ENCODE results near the gene FNDC5. TPM values are rescaled to one million over a fixed set of nuclear protein-coding genes. Genes with fewer than 3 reads are reported as not detected.

Gene FNDC5
- total and polyA plus RNA-seq, 5 donors: 94.5 to 151 (median 106) TPM

GRCh38 chr1:32883338-32884031 lies 12.8 kb upstream of the FNDC5 start:
- WGBS: 85% methylated on average over 7 of the region's 7 CpGs
- H3K9me3 ChIP-seq (ENCODE audit: control insufficient read depth, low read length): no peaks in the 10 kb centered on the region
- intact Hi-C loops (cut with DNase I): no loop called here
- no peak overlapping the region for H3K4me3 ChIP-seq (ENCODE audit: low read length)
- H3K4me1 ChIP-seq (ENCODE audit: control insufficient read depth, insufficient read depth, low read length): peaks cover 3% of the 10 kb centered on the region
- ATAC-seq (no peak), DNase-seq (no peak)
- no peak overlapping the region for H3K27ac ChIP-seq (ENCODE audit: low read length)
- H3K27me3 ChIP-seq (ENCODE audit: control insufficient read depth, insufficient read depth): no peaks in the 10 kb centered on the region

GRCh38 chr1:32881871-32882850 lies 11.4 kb upstream of the FNDC5 start:
- Histone ChIP-seq H3K27ac (ENCODE audit: low read length) (no peak overlapping the region), H3K4me3 (ENCODE audit: low read length) (no peak overlapping the region)

GRCh38 chr1:32881291-32881690 lies 10.6 kb upstream of the FNDC5 start:
- peaks cover 5% of the 10 kb centered on the region for H3K4me1 ChIP-seq (ENCODE audit: control insufficient read depth, insufficient read depth, low read length)
- no peaks in the 10 kb centered on the region for H3K27me3 ChIP-seq (ENCODE audit: control insufficient read depth, insufficient read depth)
- ATAC-seq (no peak), DNase-seq (no peak)
- no peaks in the 10 kb centered on the region for H3K9me3 ChIP-seq (ENCODE audit: control insufficient read depth, low read length)
- intact Hi-C loops (cut with DNase I): no loop called here
- 67% methylated on average over 5 of the region's 5 CpGs for WGBS
- no peak overlapping the region for H3K27ac ChIP-seq (ENCODE audit: low read length)
- H3K4me3 ChIP-seq (ENCODE audit: low read length): no peak overlapping the region

More at GRCh38 chr1:32881871-32882850, 11.4 kb upstream of the FNDC5 start:
- intact Hi-C loops (cut with DNase I): no loop called here
- no peaks in the 10 kb centered on the region for H3K9me3 ChIP-seq (ENCODE audit: control insufficient read depth, low read length)
- peaks cover 5% of the 10 kb centered on the region for H3K4me1 ChIP-seq (ENCODE audit: control insufficient read depth, insufficient read depth, low read length)
- DNase-seq: peak; percentile 52 to 79 (median 76)
- WGBS: 15% methylated on average over 22 of the region's 22 CpGs
- no peaks in the 10 kb centered on the region for H3K27me3 ChIP-seq (ENCODE audit: control insufficient read depth, insufficient read depth)
- ATAC-seq: peak; percentile 62 to 67

- H3K27ac ChIP-seq (ENCODE audit: low read length): no peak overlapping the region
- WGBS: 69% methylated on average over 5 of the region's 5 CpGs
- intact Hi-C loops (cut with DNase I): loop anchor here in 3 of 4 donors (10.0 kb wide), 4 partner anchors 164 to 484 kb away; partner anchors contain the start of genes AZIN2 (in 2 of the 3), BSDC1 (in 1 of the 3) and SYNC (in 1 of the 3)
- no peak overlapping the region for H3K4me3 ChIP-seq (ENCODE audit: low read length)
- peaks cover 5% of the 10 kb centered on the region for H3K4me1 ChIP-seq (ENCODE audit: control insufficient read depth, insufficient read depth, low read length)
- H3K27me3 ChIP-seq (ENCODE audit: control insufficient read depth, insufficient read depth): no peaks in the 10 kb centered on the region
- H3K9me3 ChIP-seq (ENCODE audit: control insufficient read depth, low read length): no peaks in the 10 kb centered on the region
- DNase-seq: no peak
- ATAC-seq: no peak
Observed at GRCh38 chr1:32878637-32879041, 7.9 kb upstream of the FNDC5 start.

GRCh38 chr1:32878183-32878582 lies 7.5 kb upstream of the FNDC5 start:
- H3K4me3 ChIP-seq (ENCODE audit: low read length): no peak overlapping the region
- H3K4me1 ChIP-seq (ENCODE audit: control insufficient read depth, insufficient read depth, low read length): peaks cover 5% of the 10 kb centered on the region
- intact Hi-C loops (cut with DNase I): loop anchor here in 3 of 4 donors (10.0 kb wide), 4 partner anchors 163 to 483 kb away; partner anchors contain the start of genes AZIN2 (in 2 of the 3), BSDC1 (in 1 of the 3) and SYNC (in 1 of the 3)
- no peaks in the 10 kb centered on the region for H3K9me3 ChIP-seq (ENCODE audit: control insufficient read depth, low read length)
- no peak for DNase-seq
- ATAC-seq: no peak
- H3K27ac ChIP-seq (ENCODE audit: low read length): no peak overlapping the region
- WGBS: 61% methylated on average over 6 of the region's 6 CpGs
- no peaks in the 10 kb centered on the region for H3K27me3 ChIP-seq (ENCODE audit: control insufficient read depth, insufficient read depth)

GRCh38 chr1:32877211-32878110 lies 6.7 kb upstream of the FNDC5 start:
- DNase-seq (peak; percentile 66 to 85 (median 85)), ATAC-seq (peak; percentile 60)
- H3K27me3 ChIP-seq (ENCODE audit: control insufficient read depth, insufficient read depth): no peaks in the 10 kb centered on the region
- no peak overlapping the region for H3K4me3 ChIP-seq (ENCODE audit: low read length)
- no peak overlapping the region for H3K27ac ChIP-seq (ENCODE audit: low read length)
- intact Hi-C loops (cut with DNase I): loop anchor here in 3 of 4 donors (10.0 kb wide), 4 partner anchors 163 to 483 kb away; partner anchors contain the start of genes AZIN2 (in 2 of the 3), BSDC1 (in 1 of the 3) and SYNC (in 1 of the 3)
- peaks cover 5% of the 10 kb centered on the region for H3K4me1 ChIP-seq (ENCODE audit: control insufficient read depth, insufficient read depth, low read length)
- 50% methylated on average over 13 of the region's 13 CpGs for WGBS
- no peaks in the 10 kb centered on the region for H3K9me3 ChIP-seq (ENCODE audit: control insufficient read depth, low read length)

GRCh38 chr1:32876341-32877210 lies 5.9 kb upstream of the FNDC5 start:
- WGBS: 34% methylated on average over 16 of the region's 16 CpGs
- intact Hi-C loops (cut with DNase I): loop anchor here in 3 of 4 donors (10.0 kb wide), 4 partner anchors 162 to 482 kb away; partner anchors contain the start of genes AZIN2 (in 2 of the 3), BSDC1 (in 1 of the 3) and SYNC (in 1 of the 3)

GRCh38 chr1:32874860-32875752 lies 4.4 kb upstream of the FNDC5 start:
- Histone ChIP-seq H3K9me3 (ENCODE audit: control insufficient read depth, low read length) (no peaks in the 10 kb centered on the region), H3K4me3 (ENCODE audit: low read length) (no peak overlapping the region), H3K27me3 (ENCODE audit: control insufficient read depth, insufficient read depth) (no peaks in the 10 kb centered on the region), H3K4me1 (ENCODE audit: control insufficient read depth, insufficient read depth, low read length) (peaks cover 2% of the 10 kb centered on the region), H3K27ac (ENCODE audit: low read length) (no peak overlapping the region)
- intact Hi-C loops (cut with DNase I): loop anchor here in 3 of 4 donors (10.0 kb wide), 4 partner anchors 160 to 480 kb away; partner anchors contain the start of genes AZIN2 (in 2 of the 3), BSDC1 (in 1 of the 3) and SYNC (in 1 of the 3)
- no peak for DNase-seq
- 83% methylated on average over 5 of the region's 5 CpGs for WGBS
- no peak for ATAC-seq

More at GRCh38 chr1:32876341-32877210, 5.9 kb upstream of the FNDC5 start:
- Histone ChIP-seq H3K27ac (ENCODE audit: low read length) (no peak overlapping the region), H3K4me3 (ENCODE audit: low read length) (no peak overlapping the region), H3K4me1 (ENCODE audit: control insufficient read depth, insufficient read depth, low read length) (peaks cover 5% of the 10 kb centered on the region), H3K9me3 (ENCODE audit: control insufficient read depth, low read length) (no peaks in the 10 kb centered on the region), H3K27me3 (ENCODE audit: control insufficient read depth, insufficient read depth) (no peaks in the 10 kb centered on the region)
- ATAC-seq (peak; percentile 52 to 59), DNase-seq (peak; percentile 45 to 81 (median 79))
